Caco-2 (cell line): Measurements from ENCODE around the gene C4orf51. TPM values are rescaled to one million over a fixed set of nuclear protein-coding genes. Genes with fewer than 3 reads are reported as not detected.

Experiments used
- BruUV-seq: library from RNA; stranded (reverse); fragments of 400-500 nt; replicated peaks from 2 replicates; lab custom pipeline; 2021; lab: Mats Ljungman, UMichigan
- CTCF ChIA-PET: fragments of 300-600 bp; sonication (Branson Sonifier 250); formaldehyde crosslinking; loops from one replicate; lab custom pipeline; 2022; ENCODE audit warnings: antibody characterized with exemption; lab: Charles Lee
- POLR2A ChIA-PET: fragments of 300-600 bp; sonication (Branson Sonifier 250); formaldehyde crosslinking; loops from one replicate; lab custom pipeline; 2022; ENCODE audit warnings: antibody characterized with exemption; lab: Charles Lee
- DNase-seq, 2 experiments: peaks; one replicate each; pipeline versions ENCODE4 v3.0.0 to v3.0.0-alpha.2; 2020 to 2022
- H3K27me3 ChIP-seq: replicated peaks from 2 replicates; pipeline ENCODE4 v1.6.0; 2011; ENCODE audit warnings: low read length; ENCODE audit not compliant: control insufficient read depth, insufficient read depth
- H3K36me3 ChIP-seq: 2 replicates; pipeline ENCODE4 v1.5.1; 2011; ENCODE audit warnings: low read length; ENCODE audit not compliant: control insufficient read depth, insufficient read depth
- H3K4me1 ChIP-seq: fragments of 250-450 bp; sonication (Bioruptor Pico); 2 replicates; pipeline ENCODE4 v1.5.1; 2020; ENCODE audit warnings: mild to moderate bottlenecking
- H3K4me3 ChIP-seq: 2 replicates; pipeline ENCODE4 v1.5.1; 2011; ENCODE audit warnings: low read depth, mild to moderate bottlenecking, control low read depth, low read length
- H3K9me3 ChIP-seq: fragments of 250-450 bp; sonication (Bioruptor Pico); 2 replicates; pipeline ENCODE4 v1.5.1; 2020; ENCODE audit warnings: mild to moderate bottlenecking, moderate library complexity
- H3K27ac Mint-ChIP-seq: one replicate; pipeline ENCODE4 v1.8.0; 2022; ENCODE audit warnings: mixed read lengths; ENCODE audit not compliant: unreplicated experiment
- H3K27me3 Mint-ChIP-seq: one replicate; pipeline ENCODE4 v1.8.0; 2022; ENCODE audit warnings: mixed read lengths; ENCODE audit not compliant: insufficient read depth, unreplicated experiment
- H3K36me3 Mint-ChIP-seq: one replicate; pipeline ENCODE4 v1.8.0; 2022; ENCODE audit warnings: mild to moderate bottlenecking, mixed read lengths; ENCODE audit not compliant: insufficient read depth, unreplicated experiment
- H3K4me1 Mint-ChIP-seq: one replicate; pipeline ENCODE4 v1.8.0; 2022; ENCODE audit warnings: low read depth, mixed read lengths; ENCODE audit not compliant: unreplicated experiment
- H3K4me3 Mint-ChIP-seq: one replicate; pipeline ENCODE4 v1.8.0; 2022; ENCODE audit warnings: mild to moderate bottlenecking, moderate library complexity, mixed read lengths; ENCODE audit not compliant: unreplicated experiment
- H3K9me3 Mint-ChIP-seq: one replicate; pipeline ENCODE4 v1.8.0; 2022; ENCODE audit warnings: mixed read lengths; ENCODE audit not compliant: unreplicated experiment
- intact Hi-C: fragments of 100-400 bp; cut with micrococcal nuclease; formaldehyde crosslinking; loops from one replicate; pipeline ENCODE4 v1.10.0; 2022; ENCODE audit not compliant: unreplicated experiment
- total RNA-seq: library from RNA; stranded (reverse); gene quantifications from 2 replicates; pipeline ENCODE4 v1.2.3, GENCODE V29; 2022
- TF ChIP-seq, protein P1 (sequence below), 2 experiments: fragments of 200-600 bp in 1 of 2; IDR thresholded peaks; 1 replicate in 1 of 2; 2 replicates in 1 of 2; pipeline versions ENCODE4 v1.5.1 to v1.8.0; 2011 to 2022; ENCODE audit warnings: antibody characterized with exemption in 1 of 2, control low read depth in 1 of 2, inconsistent platforms in 1 of 2, low read depth in 1 of 2, low read length in 1 of 2, mild to moderate bottlenecking in 1 of 2, moderate library complexity in 1 of 2; ENCODE audit not compliant: insufficient read depth in 1 of 2, severe bottlenecking in 1 of 2, unreplicated experiment in 1 of 2

C4orf51 gene
- total RNA-seq, 1 experiment from 2014 or later, result not detected

DNA sequence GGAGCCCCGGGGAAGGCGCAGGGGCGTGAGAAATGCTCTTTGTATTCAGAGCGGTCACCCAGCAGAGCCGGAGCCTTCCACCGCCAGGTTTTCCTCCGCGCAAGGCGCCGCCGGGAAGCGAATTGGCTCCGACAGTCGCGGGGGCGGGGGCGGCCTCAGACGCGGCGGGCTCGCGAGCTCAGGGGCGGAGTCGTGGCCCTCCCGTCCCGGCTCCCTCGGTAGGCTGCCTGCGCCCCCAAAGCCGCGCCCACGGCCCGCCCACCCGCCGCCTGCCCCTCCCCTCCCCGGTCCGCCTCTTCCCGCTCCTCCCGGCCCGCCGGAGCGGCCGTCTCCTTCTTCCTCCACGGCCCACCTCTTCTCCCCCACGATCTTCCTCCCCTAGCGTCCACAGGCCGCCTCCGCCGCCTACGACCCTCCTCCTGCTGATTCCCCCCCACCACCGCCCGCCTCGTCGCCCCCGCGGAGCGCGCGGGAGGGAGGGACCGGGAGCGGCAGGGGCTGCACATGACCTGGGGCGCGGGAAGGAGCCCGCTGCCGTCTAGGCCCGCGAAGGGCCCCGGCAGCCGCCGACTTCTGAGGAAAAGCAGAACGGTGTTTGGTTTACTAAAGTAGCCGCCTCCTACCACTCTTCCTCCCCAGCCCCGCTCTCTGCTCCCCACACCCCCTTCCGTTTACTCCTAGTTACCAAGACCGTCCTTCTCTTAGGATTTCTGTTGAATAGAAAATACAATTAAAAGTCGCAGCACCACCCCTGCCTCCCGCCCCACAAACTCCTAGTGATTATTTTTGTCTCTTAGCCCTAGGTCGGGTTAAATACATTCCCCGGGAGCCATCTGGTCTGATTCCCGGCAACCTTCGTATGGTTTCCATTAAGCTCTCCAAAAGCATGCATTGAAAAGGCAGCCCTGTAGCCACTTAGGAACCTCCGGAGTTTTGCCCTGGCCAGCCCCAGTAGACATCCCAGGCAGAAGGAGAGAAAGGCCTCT is 53.2 kb downstream of the C4orf51 start:
- Mint-ChIP-seq H3K9me3 (no peaks in the 10 kb centered on the region), H3K27me3 (no peaks in the 10 kb centered on the region), H3K36me3 (no peaks in the 10 kb centered on the region), H3K4me3 (peak overlapping the region; percentile 84), H3K27ac (peak overlapping the region; percentile 89), H3K4me1 (peaks cover 27% of the 10 kb centered on the region)
- Histone ChIP-seq H3K27me3 (no peaks in the 10 kb centered on the region), H3K9me3 (no peaks in the 10 kb centered on the region), H3K4me3 (peak overlapping the region; percentile 63), H3K4me1 (peaks cover 49% of the 10 kb centered on the region), H3K36me3 (no peaks in the 10 kb centered on the region)
- POLR2A ChIA-PET, result interaction anchor here (0.5 to 0.6 kb wide), 2 partner anchors 120 to 286 kb away, joined by 3 to 6 read pairs; no protein-coding TSS in a partner anchor
- intact Hi-C loops, result loop anchor here (1.0 to 5.0 kb wide), 2 partner anchors 114 to 204 kb away; partner anchors contain the start of genes MMAA and ZNF827
- peak; percentile 93 for DNase-seq
- TF ChIP-seq, protein P1, sequence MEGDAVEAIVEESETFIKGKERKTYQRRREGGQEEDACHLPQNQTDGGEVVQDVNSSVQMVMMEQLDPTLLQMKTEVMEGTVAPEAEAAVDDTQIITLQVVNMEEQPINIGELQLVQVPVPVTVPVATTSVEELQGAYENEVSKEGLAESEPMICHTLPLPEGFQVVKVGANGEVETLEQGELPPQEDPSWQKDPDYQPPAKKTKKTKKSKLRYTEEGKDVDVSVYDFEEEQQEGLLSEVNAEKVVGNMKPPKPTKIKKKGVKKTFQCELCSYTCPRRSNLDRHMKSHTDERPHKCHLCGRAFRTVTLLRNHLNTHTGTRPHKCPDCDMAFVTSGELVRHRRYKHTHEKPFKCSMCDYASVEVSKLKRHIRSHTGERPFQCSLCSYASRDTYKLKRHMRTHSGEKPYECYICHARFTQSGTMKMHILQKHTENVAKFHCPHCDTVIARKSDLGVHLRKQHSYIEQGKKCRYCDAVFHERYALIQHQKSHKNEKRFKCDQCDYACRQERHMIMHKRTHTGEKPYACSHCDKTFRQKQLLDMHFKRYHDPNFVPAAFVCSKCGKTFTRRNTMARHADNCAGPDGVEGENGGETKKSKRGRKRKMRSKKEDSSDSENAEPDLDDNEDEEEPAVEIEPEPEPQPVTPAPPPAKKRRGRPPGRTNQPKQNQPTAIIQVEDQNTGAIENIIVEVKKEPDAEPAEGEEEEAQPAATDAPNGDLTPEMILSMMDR (IDR thresholded peaks at IDR 0.05; ENCODE audit: insufficient read depth in 1 of 2, low read depth in 1 of 2, low read length in 1 of 2, severe bottlenecking in 1 of 2, unreplicated experiment in 1 of 2), result no peak
- CTCF ChIA-PET, result interaction anchor here (1.0 kb wide), 1 partner anchor 205 kb away, joined by 3 read pairs; the partner anchor contains the start of gene ZNF827
- TSS peak; percentile 60 for BruUV-seq

DNA sequence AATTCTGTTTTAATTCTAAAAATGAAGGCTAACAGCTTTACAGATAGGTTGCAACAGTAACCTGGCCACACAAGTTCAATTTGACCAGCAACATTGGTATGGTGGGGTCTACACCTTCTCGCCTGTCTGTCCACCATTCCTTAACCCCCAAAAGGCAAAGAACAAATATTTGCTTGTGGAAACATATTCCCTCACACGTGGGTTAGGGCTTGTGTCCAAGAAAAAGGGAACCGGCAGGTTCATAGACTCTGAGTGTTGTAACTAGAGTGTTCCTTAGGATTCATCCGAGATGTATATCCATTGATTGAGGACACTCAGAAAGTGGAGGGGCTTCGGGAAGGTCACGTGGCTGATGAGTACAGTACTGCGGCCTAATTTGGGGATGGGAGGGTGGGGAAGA is 54.1 kb downstream of the C4orf51 start:
- BruUV-seq, result no TSS peak
- Mint-ChIP-seq H3K27me3 (no peaks in the 10 kb centered on the region), H3K4me1 (peaks cover 27% of the 10 kb centered on the region)

More for the DNA sequence above, 54.1 kb downstream of the C4orf51 start:
- CTCF ChIA-PET, result no interaction called here
- no peak for DNase-seq
- Histone ChIP-seq H3K4me3 (no peak overlapping the region), H3K36me3 (no peaks in the 10 kb centered on the region), H3K9me3 (no peaks in the 10 kb centered on the region), H3K27me3 (no peaks in the 10 kb centered on the region), H3K4me1 (peaks cover 49% of the 10 kb centered on the region)
- no peaks in the 10 kb centered on the region for H3K9me3 Mint-ChIP-seq
- H3K36me3 Mint-ChIP-seq, result no peaks in the 10 kb centered on the region
- H3K4me3 Mint-ChIP-seq, result peak overlapping the region; percentile 84
- intact Hi-C loops, result loop anchor here (5.0 kb wide), 1 partner anchor 203 kb away; the partner anchor contains the start of gene ZNF827
- POLR2A ChIA-PET, result interaction anchor here (0.6 kb wide), 1 partner anchor 119 kb away, joined by 6 read pairs; no protein-coding TSS in a partner anchor
- TF ChIP-seq, protein P1 (IDR thresholded peaks at IDR 0.05; ENCODE audit: insufficient read depth in 1 of 2, low read depth in 1 of 2, low read length in 1 of 2, severe bottlenecking in 1 of 2, unreplicated experiment in 1 of 2), result no peak
- H3K27ac Mint-ChIP-seq, result peak overlapping the region; percentile 89
